Fibroblast of lung (primary cell): ENCODE data around the gene KIF20B. TPM values are rescaled to one million over a fixed set of nuclear protein-coding genes. Genes with fewer than 3 reads are reported as not detected.

Source experiments
- DNase-seq, 2 donors: peaks; one replicate each; pipeline versions ENCODE4 v3.0.0 to v3.0.0-alpha.2; 2010; ENCODE audit warnings: low read depth in 2 of 2
- H2AFZ ChIP-seq: 2 replicates; pipeline ENCODE4 v1.5.1; 2012; ENCODE audit warnings: low read length, control low read depth, inconsistent platforms
- H3K27ac ChIP-seq: 2 replicates; pipeline ENCODE4 v1.5.1; 2011; ENCODE audit warnings: low read length, control low read depth; ENCODE audit not compliant: insufficient read depth
- H3K27me3 ChIP-seq: 2 replicates; pipeline ENCODE4 v1.5.1; 2011; ENCODE audit warnings: mild to moderate bottlenecking, low read length; ENCODE audit not compliant: control insufficient read depth, insufficient read depth
- H3K36me3 ChIP-seq: 2 replicates; pipeline ENCODE4 v1.5.1; 2011; ENCODE audit warnings: low read length; ENCODE audit not compliant: control insufficient read depth, insufficient read depth
- H3K4me1 ChIP-seq: 2 replicates; pipeline ENCODE4 v1.5.1; 2011; ENCODE audit warnings: low read length; ENCODE audit not compliant: control insufficient read depth, insufficient read depth; ENCODE audit errors: extremely low read depth
- H3K4me2 ChIP-seq: 2 replicates; pipeline ENCODE4 v1.5.1; 2011; ENCODE audit warnings: low read length, control low read depth; ENCODE audit not compliant: insufficient read depth; ENCODE audit errors: extremely low read depth
- H3K4me3 ChIP-seq, 4 experiments: fragments of 200-600 bp in 1 of 4; sonication (generic) in 1 of 4; replicated peaks in 1 of 4; 2 replicates each; pipeline ENCODE4 v1.5.1; 2011 to 2016; ENCODE audit warnings: low read length in 4 of 4, low read depth in 3 of 4, mild to moderate bottlenecking in 3 of 4, control low read depth in 2 of 4, inconsistent platforms in 1 of 4, mixed read lengths in 1 of 4; ENCODE audit not compliant: insufficient read depth in 1 of 4; ENCODE audit errors: control extremely low read depth in 1 of 4
- H3K79me2 ChIP-seq: 2 replicates; pipeline ENCODE4 v1.5.1; 2012; ENCODE audit warnings: mild to moderate bottlenecking, low read length, inconsistent platforms; ENCODE audit not compliant: control insufficient read depth, insufficient read depth
- H3K9ac ChIP-seq: 2 replicates; pipeline ENCODE4 v1.5.1; 2011; ENCODE audit warnings: mild to moderate bottlenecking, low read length, control low read depth; ENCODE audit not compliant: insufficient read depth
- H3K9me3 ChIP-seq: 2 replicates; pipeline ENCODE4 v1.5.1; 2012; ENCODE audit warnings: low read depth, low read length; ENCODE audit not compliant: control insufficient read depth, insufficient read depth
- H4K20me1 ChIP-seq: 2 replicates; pipeline ENCODE4 v1.5.1; 2011; ENCODE audit warnings: low read length; ENCODE audit not compliant: control insufficient read depth, insufficient read depth; ENCODE audit errors: extremely low read depth
- CTCF ChIP-seq, 2 donors: IDR thresholded peaks in 1 of 2; conservative IDR thresholded peaks in 1 of 2; 1 replicate in 1 of 2; 2 replicates in 1 of 2; pipeline ENCODE4 v1.5.1; 2011 to 2012; ENCODE audit warnings: low read length in 2 of 2, control low read depth in 1 of 2, inconsistent platforms in 1 of 2, low read depth in 1 of 2, mild to moderate bottlenecking in 1 of 2
- EZH2 ChIP-seq: IDR thresholded peaks from 2 replicates; pipeline ENCODE4 v1.5.1; 2012; ENCODE audit warnings: low read length, control low read depth, mild to moderate bottlenecking; ENCODE audit errors: missing control alignments
- polyA plus RNA-seq, 2 donors: library from polyadenylated mRNA; depleted of rRNA in 1 of 2; stranded (reverse) in 1 of 2; unstranded in 1 of 2; fragments of >200 nt; gene quantifications; 2 replicates each; pipeline ENCODE4 v1.2.1, GENCODE V29; 2011 to 2012; ENCODE audit warnings: missing spikeins in 1 of 2
- total RNA-seq: library from RNA; depleted of rRNA; stranded (reverse); fragments of >200 nt; gene quantifications from 2 replicates; pipeline ENCODE4 v1.2.1, GENCODE V29; 2014

KIF20B gene
- total and polyA plus RNA-seq, 2 donors (not counting 1 experiment from before 2014, with no cell fraction given) = 5.6 to 9.2 TPM

- Histone ChIP-seq H3K4me1 (no peaks in the 10 kb centered on the region), H4K20me1 (no peaks in the 10 kb centered on the region), H3K9ac (no peak overlapping the region), H3K27ac (no peak overlapping the region), H2AFZ (no peak overlapping the region), H3K36me3 (no peaks in the 10 kb centered on the region), H3K4me2 (no peak overlapping the region), H3K79me2 (no peaks in the 10 kb centered on the region), H3K27me3 (peaks cover 8% of the 10 kb centered on the region), H3K9me3 (no peaks in the 10 kb centered on the region), H3K4me3 (no peak overlapping the region)
- no peak for DNase-seq
- TF ChIP-seq EZH2 (no peak), CTCF (conservative IDR thresholded peaks at IDR 0.05 in 1 of 2, IDR thresholded peaks at IDR 0.05 in 1 of 2; ENCODE audit: low read depth in 1 of 2, low read length in 2 of 2) (no peak)
Observed at GRCh38 chr10:89810908-89811525, 109.6 kb downstream of the KIF20B start.

- H3K27me3 ChIP-seq = peaks cover 8% of the 10 kb centered on the region
Observed at GRCh38 chr10:89813546-89813945, 112.2 kb downstream of the KIF20B start.

GRCh38 chr10:89814278-89814677 lies 112.9 kb downstream of the KIF20B start:
- DNase-seq = no peak
- no peak for TF ChIP-seq CTCF (conservative IDR thresholded peaks at IDR 0.05 in 1 of 2, IDR thresholded peaks at IDR 0.05 in 1 of 2; ENCODE audit: low read depth in 1 of 2, low read length in 2 of 2)
- no peak for TF ChIP-seq EZH2
- no peaks in the 10 kb centered on the region for H4K20me1 ChIP-seq
- peaks cover 8% of the 10 kb centered on the region for H3K27me3 ChIP-seq
- no peak overlapping the region for H3K4me3 ChIP-seq
- no peaks in the 10 kb centered on the region for H3K36me3 ChIP-seq
- no peak overlapping the region for H3K4me2 ChIP-seq
- no peak overlapping the region for H2AFZ ChIP-seq
- no peak overlapping the region for H3K9ac ChIP-seq
- no peaks in the 10 kb centered on the region for H3K79me2 ChIP-seq
- no peaks in the 10 kb centered on the region for H3K4me1 ChIP-seq
- H3K27ac ChIP-seq = no peak overlapping the region
- no peaks in the 10 kb centered on the region for H3K9me3 ChIP-seq

More at GRCh38 chr10:89813546-89813945, 112.2 kb downstream of the KIF20B start:
- H3K9ac ChIP-seq = no peak overlapping the region
- H3K79me2 ChIP-seq = no peaks in the 10 kb centered on the region
- DNase-seq = no peak
- no peaks in the 10 kb centered on the region for H3K4me1 ChIP-seq
- H3K4me3 ChIP-seq = no peak overlapping the region
- TF ChIP-seq EZH2 (no peak), CTCF (conservative IDR thresholded peaks at IDR 0.05 in 1 of 2, IDR thresholded peaks at IDR 0.05 in 1 of 2; ENCODE audit: low read depth in 1 of 2, low read length in 2 of 2) (no peak)
- H4K20me1 ChIP-seq = no peaks in the 10 kb centered on the region
- no peak overlapping the region for H3K27ac ChIP-seq
- no peaks in the 10 kb centered on the region for H3K9me3 ChIP-seq
- no peaks in the 10 kb centered on the region for H3K36me3 ChIP-seq
- H2AFZ ChIP-seq = no peak overlapping the region
- H3K4me2 ChIP-seq = no peak overlapping the region
